GM21528 (cell line): Measurements from ENCODE around the gene FBN1.

Experiments
- ATAC-seq: cut with Tn5 transposase; IDR thresholded peaks from one replicate; pipeline ENCODE4 v1.9.1; 2021; ENCODE audit warnings: mild to moderate bottlenecking, moderate library complexity; ENCODE audit not compliant: unreplicated experiment, low FRiP score

FBN1 gene

GRCh38 chr15:48584090-48584811 is 61.3 kb downstream of the FBN1 start:
- no peak for ATAC-seq

GRCh38 chr15:48582452-48583247 is 62.9 kb downstream of the FBN1 start:
- no peak for ATAC-seq

- ATAC-seq: no peak
These were observed 64.3 kb downstream of the FBN1 start for GRCh38 chr15:48581219-48581618.

- no peak for ATAC-seq
These were observed 64.8 kb downstream of the FBN1 start for GRCh38 chr15:48580736-48581135.

- ATAC-seq: no peak
These were observed 65.4 kb downstream of the FBN1 start for GRCh38 chr15:48579945-48580671.

- ATAC-seq: no peak
These were observed 66.5 kb downstream of the FBN1 start for GRCh38 chr15:48578965-48579364.

GRCh38 chr15:48577469-48577868 is 68.0 kb downstream of the FBN1 start:
- no peak for ATAC-seq

GRCh38 chr15:48574187-48574586 is 71.3 kb downstream of the FBN1 start:
- no peak for ATAC-seq

- ATAC-seq: no peak
These were observed 71.7 kb downstream of the FBN1 start for GRCh38 chr15:48573780-48574179.

- ATAC-seq: no peak
These were observed 72.7 kb downstream of the FBN1 start for GRCh38 chr15:48572823-48573222.

GRCh38 chr15:48571510-48571909 is 74.0 kb downstream of the FBN1 start:
- ATAC-seq: no peak

GRCh38 chr15:48570822-48571221 is 74.7 kb downstream of the FBN1 start:
- ATAC-seq: no peak

- no peak for ATAC-seq
These were observed 75.8 kb downstream of the FBN1 start for GRCh38 chr15:48569591-48570302.

- ATAC-seq: no peak
These were observed 78.8 kb downstream of the FBN1 start for GRCh38 chr15:48566668-48567067.

- ATAC-seq: no peak
These were observed 79.7 kb downstream of the FBN1 start for GRCh38 chr15:48565560-48566482.

GRCh38 chr15:48564690-48565089 is 80.8 kb downstream of the FBN1 start:
- no peak for ATAC-seq

- no peak for ATAC-seq
These were observed 81.6 kb downstream of the FBN1 start for GRCh38 chr15:48563934-48564333.

- ATAC-seq: no peak
These were observed 85.0 kb downstream of the FBN1 start for GRCh38 chr15:48560321-48561051.

GRCh38 chr15:48559285-48559684 is 86.2 kb downstream of the FBN1 start:
- ATAC-seq: no peak
